Loucy (cell line): ENCODE results near the gene FAM13C.

Source experiments
- EZH2phosphoT487 ChIP-seq: fragments of 200-600 bp; IDR thresholded peaks from 2 replicates; pipeline ENCODE4 v1.6.1; 2018; ENCODE audit warnings: antibody characterized with exemption, mild to moderate bottlenecking, moderate library complexity, borderline replicate concordance
- TF ChIP-seq, protein P1 (sequence below): fragments of 200-600 bp; sonication (generic); conservative IDR thresholded peaks from 2 replicates; pipeline ENCODE4 v1.5.1; 2014; ENCODE audit warnings: mild to moderate bottlenecking, antibody characterized with exemption, low read length

DNA sequence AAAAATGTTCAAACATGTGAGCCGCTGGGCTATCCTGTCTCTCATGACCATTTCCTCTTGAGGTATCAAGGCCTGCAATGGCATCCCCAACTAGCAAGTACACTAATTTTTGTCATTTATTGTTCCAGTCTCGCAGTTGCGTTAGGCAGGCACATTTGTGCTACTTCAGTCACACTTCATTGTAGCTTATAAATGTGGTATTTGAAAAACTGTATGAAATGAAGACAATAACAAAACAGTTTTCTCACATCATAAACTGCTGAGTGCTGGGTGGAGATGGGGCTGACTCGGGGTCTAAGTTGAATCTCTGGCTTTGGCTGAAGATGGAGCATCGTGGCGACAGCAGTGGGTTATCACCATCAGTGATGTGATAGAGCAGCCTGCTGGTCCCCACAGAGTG is 92.7 kb downstream of the FAM13C start:
- no peak for TF ChIP-seq EZH2phosphoT487
- TF ChIP-seq, protein P1, sequence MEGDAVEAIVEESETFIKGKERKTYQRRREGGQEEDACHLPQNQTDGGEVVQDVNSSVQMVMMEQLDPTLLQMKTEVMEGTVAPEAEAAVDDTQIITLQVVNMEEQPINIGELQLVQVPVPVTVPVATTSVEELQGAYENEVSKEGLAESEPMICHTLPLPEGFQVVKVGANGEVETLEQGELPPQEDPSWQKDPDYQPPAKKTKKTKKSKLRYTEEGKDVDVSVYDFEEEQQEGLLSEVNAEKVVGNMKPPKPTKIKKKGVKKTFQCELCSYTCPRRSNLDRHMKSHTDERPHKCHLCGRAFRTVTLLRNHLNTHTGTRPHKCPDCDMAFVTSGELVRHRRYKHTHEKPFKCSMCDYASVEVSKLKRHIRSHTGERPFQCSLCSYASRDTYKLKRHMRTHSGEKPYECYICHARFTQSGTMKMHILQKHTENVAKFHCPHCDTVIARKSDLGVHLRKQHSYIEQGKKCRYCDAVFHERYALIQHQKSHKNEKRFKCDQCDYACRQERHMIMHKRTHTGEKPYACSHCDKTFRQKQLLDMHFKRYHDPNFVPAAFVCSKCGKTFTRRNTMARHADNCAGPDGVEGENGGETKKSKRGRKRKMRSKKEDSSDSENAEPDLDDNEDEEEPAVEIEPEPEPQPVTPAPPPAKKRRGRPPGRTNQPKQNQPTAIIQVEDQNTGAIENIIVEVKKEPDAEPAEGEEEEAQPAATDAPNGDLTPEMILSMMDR: no peak
